GM23338 (cell line): ENCODE data around the gene KBTBD6. TPM values are rescaled to one million over a fixed set of nuclear protein-coding genes. Genes with fewer than 3 reads are reported as not detected.
"Not testable (repeated sequence)": the region's sequence is repeated elsewhere in the genome, so short reads cannot be mapped to it uniquely, and the experiment has no call there.

Source experiments
- ATAC-seq: fragments of 200-7000 bp; cut with Tn5 transposase; 3 replicates; pipeline ENCODE4 v1.9.1; 2020
- DNase-seq: peaks from one replicate; pipeline ENCODE4 v3.0.0-alpha.2; 2015; ENCODE audit warnings: low spot score
- H2AFZ ChIP-seq: fragments of 200-600 bp; sonication (generic); 2 replicates; pipeline ENCODE4 v1.8.0; 2016; ENCODE audit warnings: antibody characterized with exemption, mild to moderate bottlenecking, moderate library complexity
- H3F3A ChIP-seq: fragments of 200-600 bp; sonication (generic); replicated peaks from 2 replicates; pipeline ENCODE4 v1.8.0; 2017; ENCODE audit warnings: antibody characterized with exemption, mixed run types, low read depth
- H3K27ac ChIP-seq: fragments of 200-600 bp; sonication (generic); 2 replicates; pipeline ENCODE4 v1.6.1; 2016; ENCODE audit warnings: low read depth
- H3K27me3 ChIP-seq: fragments of 200-600 bp; sonication (generic); 2 replicates; pipeline ENCODE4 v1.8.0; 2016; ENCODE audit warnings: mild to moderate bottlenecking, mixed run types, moderate library complexity; ENCODE audit not compliant: insufficient read depth
- H3K36me3 ChIP-seq: fragments of 200-600 bp; sonication (generic); 2 replicates; pipeline ENCODE4 v1.8.0; 2016; ENCODE audit warnings: mild to moderate bottlenecking; ENCODE audit not compliant: insufficient read depth
- H3K4me1 ChIP-seq: fragments of 200-600 bp; sonication (generic); 2 replicates; pipeline ENCODE4 v1.8.0; 2016; ENCODE audit warnings: mild to moderate bottlenecking, moderate library complexity; ENCODE audit not compliant: insufficient read depth
- H3K4me2 ChIP-seq: fragments of 200-600 bp; sonication (generic); 2 replicates; pipeline ENCODE4 v1.7.1; 2017; ENCODE audit warnings: mixed run types
- H3K4me3 ChIP-seq: fragments of 200-600 bp; sonication (generic); 2 replicates; pipeline ENCODE4 v1.6.1; 2016; ENCODE audit warnings: mixed run types
- H3K79me2 ChIP-seq: fragments of 200-600 bp; sonication (generic); replicated peaks from 2 replicates; pipeline ENCODE4 v1.8.0; 2017; ENCODE audit warnings: mild to moderate bottlenecking; ENCODE audit not compliant: insufficient read depth
- H3K9me2 ChIP-seq: fragments of 200-600 bp; sonication (generic); 2 replicates; pipeline ENCODE4 v1.8.0; 2017; ENCODE audit not compliant: insufficient read depth
- H4K20me1 ChIP-seq: fragments of 200-600 bp; sonication (generic); replicated peaks from 2 replicates; pipeline ENCODE4 v1.8.0; 2017; ENCODE audit warnings: mild to moderate bottlenecking; ENCODE audit not compliant: insufficient read depth
- H3K27ac Mint-ChIP-seq: 2 replicates; pipeline ENCODE4 v1.8.0; 2020; ENCODE audit warnings: inconsistent platforms, mild to moderate bottlenecking, moderate library complexity, mixed read lengths
- H3K27me3 Mint-ChIP-seq: 3 replicates; pipeline ENCODE4 v1.8.0; 2022; ENCODE audit warnings: low read depth, mild to moderate bottlenecking, moderate library complexity, mixed read lengths, inconsistent platforms; ENCODE audit not compliant: insufficient read depth, poor library complexity
- H3K36me3 Mint-ChIP-seq: 3 replicates; pipeline ENCODE4 v1.8.0; 2021; ENCODE audit warnings: low read depth, mild to moderate bottlenecking, inconsistent platforms, moderate library complexity, mixed read lengths
- H3K4me1 Mint-ChIP-seq: 3 replicates; pipeline ENCODE4 v1.8.0; 2020; ENCODE audit warnings: mild to moderate bottlenecking, inconsistent platforms, mixed read lengths
- H3K4me3 Mint-ChIP-seq: 3 replicates; pipeline ENCODE4 v1.8.0; 2021; ENCODE audit warnings: moderate library complexity, mild to moderate bottlenecking, inconsistent platforms, mixed read lengths
- H3K9me3 Mint-ChIP-seq: 3 replicates; pipeline ENCODE4 v1.8.0; 2020; ENCODE audit warnings: moderate library complexity, mild to moderate bottlenecking, inconsistent platforms, mixed read lengths
- ETS1 ChIP-seq: IDR thresholded peaks from 2 replicates; pipeline ENCODE4 v1.6.1; 2016; ENCODE audit warnings: antibody characterized with exemption
- EZH2 ChIP-seq: fragments of 200-600 bp; sonication (generic); IDR thresholded peaks from one replicate; pipeline ENCODE4 v1.8.0; 2017; ENCODE audit warnings: antibody characterized with exemption, mild to moderate bottlenecking, low read depth; ENCODE audit not compliant: unreplicated experiment
- REST ChIP-seq: IDR thresholded peaks from one replicate; pipeline ENCODE4 v1.6.1; 2018; ENCODE audit warnings: antibody characterized with exemption; ENCODE audit not compliant: unreplicated experiment
- ZNF462 ChIP-seq: fragments of 250-450 bp; sonication (Bioruptor Pico); IDR thresholded peaks from 2 replicates; pipeline ENCODE4 v1.5.0; 2020; ENCODE audit warnings: mild to moderate bottlenecking, moderate library complexity
- polyA plus RNA-seq: library from polyadenylated mRNA; unstranded; fragments of >200 nt; fragmentation: Nextera tagmentation; extraction: Ambion mirVana; gene quantifications from 2 replicates; pipeline ENCODE4 v1.2.1, GENCODE V29; 2016
- total RNA-seq: library from RNA; depleted of rRNA; stranded (reverse); fragments of >200 nt; shearing (Covaris generic); gene quantifications from 2 replicates; pipeline ENCODE4 v1.2.3, GENCODE V29; 2014

KBTBD6 gene
- total and polyA plus RNA-seq, 2 experiments from 2014 or later: 5.7 to 13.5 TPM

GRCh38 chr13:41098761-41099160 lies 33.8 kb downstream of the KBTBD6 start:
- H4K20me1 ChIP-seq: no peaks in the 10 kb centered on the region
- H2AFZ ChIP-seq: no peak overlapping the region
- H3K4me1 Mint-ChIP-seq: no peaks in the 10 kb centered on the region; the same call in 2 of the 3 replicates
- ATAC-seq (peak; percentile 57), DNase-seq (peak; percentile 44)
- H3K36me3 Mint-ChIP-seq: no peaks in the 10 kb centered on the region
- H3K9me2 ChIP-seq: no peaks in the 10 kb centered on the region
- no peak overlapping the region for H3K27ac Mint-ChIP-seq
- H3K27me3 ChIP-seq: no peaks in the 10 kb centered on the region
- no peak overlapping the region for H3K4me2 ChIP-seq
- no peaks in the 10 kb centered on the region for H3F3A ChIP-seq
- no peak overlapping the region for H3K4me3 ChIP-seq
- H3K4me1 ChIP-seq: no peaks in the 10 kb centered on the region
- peaks cover 2% of the 10 kb centered on the region for H3K27me3 Mint-ChIP-seq
- no peak overlapping the region for H3K27ac ChIP-seq
- H3K9me3 Mint-ChIP-seq: peaks cover 2% of the 10 kb centered on the region; the same call in 2 of the 3 replicates
- TF ChIP-seq EZH2: no peak
- no peak for TF ChIP-seq ETS1
- no peak for TF ChIP-seq REST
- H3K79me2 ChIP-seq: no peaks in the 10 kb centered on the region
- H3K4me3 Mint-ChIP-seq: no peak overlapping the region
- H3K36me3 ChIP-seq: no peaks in the 10 kb centered on the region

GRCh38 chr13:41095681-41096080 lies 36.9 kb downstream of the KBTBD6 start:
- H3K36me3 ChIP-seq, H3K36me3 Mint-ChIP-seq, H3K9me3 Mint-ChIP-seq, H3K27ac ChIP-seq, H3K4me1 Mint-ChIP-seq, H3F3A ChIP-seq, H3K27me3 ChIP-seq, H3K27me3 Mint-ChIP-seq, ATAC-seq, H3K9me2 ChIP-seq, H3K27ac Mint-ChIP-seq, H3K4me3 ChIP-seq, H2AFZ ChIP-seq, H3K4me3 Mint-ChIP-seq, DNase-seq, H3K79me2 ChIP-seq, H3K4me1 ChIP-seq, H4K20me1 ChIP-seq, H3K4me2 ChIP-seq: not testable (repeated sequence)

- H3K9me3 Mint-ChIP-seq: no peaks in the 10 kb centered on the region
- peaks cover 11% of the 10 kb centered on the region for H3K36me3 Mint-ChIP-seq
- Histone ChIP-seq H3F3A (no peaks in the 10 kb centered on the region), H3K4me3 (no peak overlapping the region), H2AFZ (no peak overlapping the region), H3K79me2 (no peaks in the 10 kb centered on the region), H3K4me2 (no peak overlapping the region), H3K4me1 (no peaks in the 10 kb centered on the region; the same call in 1 of the 2 replicates), H3K36me3 (peaks cover 7% of the 10 kb centered on the region; the same call in 1 of the 2 replicates), H3K27ac (no peak overlapping the region), H3K27me3 (no peaks in the 10 kb centered on the region), H4K20me1 (0 out of 2 replicates have a peak, but pooled peaks cover 4% of the 10 kb centered on the region), H3K9me2 (no peaks in the 10 kb centered on the region)
- no peak overlapping the region; the same call in 2 of the 3 replicates for H3K4me3 Mint-ChIP-seq
- no peaks in the 10 kb centered on the region for H3K27me3 Mint-ChIP-seq
- DNase-seq: peak; percentile 86
- peaks cover 7% of the 10 kb centered on the region for H3K4me1 Mint-ChIP-seq
- peak; percentile 99 for ATAC-seq
- no peak overlapping the region for H3K27ac Mint-ChIP-seq
- peak; percentile 82; the same call in 1 of the 2 replicates for TF ChIP-seq ZNF462 (CRISPR knock-in tag)
These were observed 46.5 kb downstream of the KBTBD6 start for GRCh38 chr13:41085961-41086585.
